Measurements from ENCODE around the gene RAD51B.

RAD51B gene

DNA sequence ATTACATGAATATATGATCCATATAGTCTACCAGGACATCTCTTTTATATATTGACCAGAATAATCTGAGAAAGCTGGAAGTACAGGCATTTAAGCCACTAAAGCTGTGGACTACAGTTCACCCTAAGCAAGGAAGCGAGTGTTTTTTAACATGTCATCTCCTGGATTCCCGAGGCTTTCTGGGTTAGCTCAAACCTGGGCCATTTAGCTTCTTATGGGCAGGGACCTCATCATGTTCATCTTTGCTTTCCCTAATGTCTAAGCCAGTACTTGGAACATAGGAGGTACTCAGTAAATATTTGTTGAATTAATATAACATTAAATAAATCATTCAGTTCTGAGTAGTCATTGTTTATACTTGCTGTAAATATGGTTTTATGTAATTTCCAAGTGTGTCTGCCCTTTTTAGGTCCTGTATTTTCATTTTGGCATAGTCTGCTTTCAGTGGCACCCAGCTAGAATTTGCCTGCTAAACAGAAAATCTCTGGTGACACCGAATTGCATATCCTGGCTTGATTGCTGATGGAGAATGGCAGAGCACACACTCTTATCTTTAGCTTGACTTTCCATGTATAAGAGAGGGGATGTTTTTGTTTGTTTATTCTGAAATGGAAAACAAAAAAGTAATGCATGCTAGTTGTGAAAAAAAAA lies 628.8 kb downstream of the RAD51B start:
- CTCF ChIA-PET = interaction anchor here (1.2 kb wide), 1 partner anchor 504 kb away, joined by 3 read pairs; no protein-coding TSS in a partner anchor
- no peak for TF ChIP-seq CTCF (conservative IDR thresholded peaks at IDR 0.05; ENCODE audit: low read depth)
- H3K27ac ChIP-seq = no peak overlapping the region
- no peak for DNase-seq (ENCODE audit: low spot score)
- POLR2A ChIA-PET (ENCODE audit: low non-redundant PET) = no interaction called here

- ChIA-PET CTCF (interaction anchor here (0.6 kb wide), 1 partner anchor 200 kb away, joined by 3 read pairs; no protein-coding TSS in a partner anchor), POLR2A (ENCODE audit: low non-redundant PET) (interaction anchor here (0.6 kb wide), 2 partner anchors 8 to 231 kb away, joined by 4 read pairs; no protein-coding TSS in a partner anchor)
- DNase-seq (ENCODE audit: low spot score) = no peak
- H3K27ac ChIP-seq = no peak overlapping the region
- TF ChIP-seq CTCF (conservative IDR thresholded peaks at IDR 0.05; ENCODE audit: low read depth) = no peak
These were observed 630.1 kb downstream of the RAD51B start for GRCh38 chr14:68449561-68450181.

DNA sequence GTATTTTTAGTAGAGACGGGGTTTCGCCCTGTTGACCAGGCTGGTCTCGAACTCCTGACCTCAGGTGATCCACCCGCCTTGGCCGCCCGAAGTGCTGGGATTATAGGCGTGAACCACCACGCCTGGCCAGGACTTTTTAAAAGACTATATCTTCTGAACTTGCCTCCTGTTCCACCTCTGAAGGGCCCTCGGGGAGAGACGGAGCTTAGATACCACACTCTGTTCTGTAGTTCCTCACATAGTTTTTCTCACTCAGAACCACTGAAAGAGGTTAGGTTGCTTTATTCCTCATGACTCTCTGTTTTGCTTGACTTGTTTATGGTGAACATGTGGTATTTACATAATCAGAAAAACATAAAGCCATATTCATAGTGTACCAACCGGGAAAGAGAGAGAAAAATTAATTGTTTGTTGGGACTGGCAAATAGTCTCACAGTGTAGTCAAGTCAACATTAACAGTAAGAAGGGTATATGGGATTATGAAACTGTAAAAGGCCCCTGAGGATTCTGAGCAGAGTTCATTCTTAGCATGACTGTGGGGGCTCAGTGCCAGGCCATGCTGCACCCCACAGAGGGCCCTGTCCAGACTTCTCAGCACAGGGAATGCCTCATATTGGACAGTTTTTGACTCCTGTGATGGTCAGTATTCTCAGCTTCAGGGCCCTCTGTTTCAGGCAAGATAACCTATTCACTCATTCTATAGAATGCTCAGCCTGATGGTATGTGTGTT lies 631.0 kb downstream of the RAD51B start:
- TF ChIP-seq CTCF (conservative IDR thresholded peaks at IDR 0.05; ENCODE audit: low read depth) = no peak
- no peak for DNase-seq (ENCODE audit: low spot score)
- POLR2A ChIA-PET (ENCODE audit: low non-redundant PET) = no interaction called here
- H3K27ac ChIP-seq = no peak overlapping the region
- CTCF ChIA-PET = interaction anchor here (0.9 kb wide), 1 partner anchor 8 kb away, joined by 3 read pairs; no protein-coding TSS in a partner anchor

DNA sequence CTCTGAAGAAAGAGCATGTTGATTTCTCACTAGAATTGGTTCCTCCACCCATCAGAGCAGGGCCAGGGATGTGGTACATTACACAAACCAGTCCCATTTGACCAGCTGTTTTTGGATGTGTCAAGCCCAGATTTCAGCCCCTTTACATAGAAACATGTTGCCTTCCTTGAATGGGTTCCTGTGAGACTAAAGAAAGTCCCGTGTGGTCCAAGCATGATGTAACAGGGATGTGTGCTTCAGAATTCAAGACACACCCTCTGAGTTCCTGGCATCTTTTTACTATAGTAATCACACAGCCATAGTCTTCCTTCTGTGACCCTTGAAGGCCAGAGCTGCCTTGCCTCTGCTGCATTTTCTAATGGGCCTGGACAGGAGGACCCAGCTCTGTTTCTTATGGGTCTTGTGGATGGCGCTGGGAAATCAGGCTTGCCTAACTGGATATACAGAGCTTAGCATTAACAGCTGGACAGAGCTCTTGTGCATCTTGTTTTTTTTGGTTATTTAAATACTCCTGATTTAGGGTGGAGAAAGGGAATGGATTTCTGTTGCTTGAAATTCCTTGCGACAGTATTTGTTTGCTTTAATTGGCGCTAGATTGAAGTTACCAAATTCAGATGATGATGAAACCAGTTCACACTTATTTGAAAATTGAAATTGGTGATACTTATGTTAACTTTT lies 632.3 kb downstream of the RAD51B start:
- H3K27ac ChIP-seq = no peak overlapping the region
- DNase-seq (ENCODE audit: low spot score) = no peak
- ChIA-PET CTCF (interaction anchor here (0.9 to 1.0 kb wide), 2 partner anchors 10 to 13 kb away, joined by 3 read pairs; no protein-coding TSS in a partner anchor), POLR2A (ENCODE audit: low non-redundant PET) (no interaction called here)
- TF ChIP-seq CTCF (conservative IDR thresholded peaks at IDR 0.05; ENCODE audit: low read depth) = no peak

GRCh38 chr14:68458253-68458652 lies 638.7 kb downstream of the RAD51B start:
- ChIA-PET POLR2A (ENCODE audit: low non-redundant PET) (interaction anchor here (0.5 kb wide), 1 partner anchor 8 kb away, joined by 4 read pairs; no protein-coding TSS in a partner anchor), CTCF (interaction anchor here (0.6 kb wide), 2 partner anchors 13 to 94 kb away, joined by 3 to 4 read pairs; no protein-coding TSS in a partner anchor)

More at GRCh38 chr14:68458253-68458652, 638.7 kb downstream of the RAD51B start:
- no peak for TF ChIP-seq CTCF (conservative IDR thresholded peaks at IDR 0.05; ENCODE audit: low read depth)
- no peak for DNase-seq (ENCODE audit: low spot score)
- no peak overlapping the region for H3K27ac ChIP-seq

Measured in RWPE1 (cell line).